Activated CD8-positive, alpha-beta T cell treated with anti-CD3 and anti-CD28 coated beads for 36 hours (primary cell): ENCODE results near the gene NAA25. TPM values are rescaled to one million over a fixed set of nuclear protein-coding genes. Genes with fewer than 3 reads are reported as not detected.
A peak's percentile ranks its signal among the peaks of the same experiment; 100 is the strongest.
"Not testable (repeated sequence)": the region's sequence is repeated elsewhere in the genome, so short reads cannot be mapped to it uniquely, and the experiment has no call there.

Experiments used
- ATAC-seq: fragments of 200-7000 bp; cut with Tn5 transposase; one replicate; pipeline ENCODE4 v1.10.0; 2021; ENCODE audit warnings: mild to moderate bottlenecking, moderate library complexity
- CTCF ChIA-PET: fragments of 350-600 bp; sonication (Branson Sonifier 250); formaldehyde crosslinking; loops from one replicate; lab custom pipeline; 2021; ENCODE audit warnings: antibody characterized with exemption; lab: Charles Lee
- POLR2A ChIA-PET: fragments of 350-600 bp; sonication (Branson Sonifier 250); formaldehyde crosslinking; loops from one replicate; lab custom pipeline; 2021; ENCODE audit warnings: antibody characterized with exemption; lab: Charles Lee
- DNase-seq: peaks from one replicate; pipeline ENCODE4 v3.0.0-alpha.2; 2020
- H3K27ac Mint-ChIP-seq: one replicate; pipeline ENCODE4 v1.8.0; 2021; ENCODE audit warnings: mild to moderate bottlenecking, mixed read lengths
- H3K27me3 Mint-ChIP-seq: one replicate; pipeline ENCODE4 v1.8.0; 2021; ENCODE audit warnings: mixed read lengths
- H3K36me3 Mint-ChIP-seq: one replicate; pipeline ENCODE4 v1.8.0; 2021; ENCODE audit warnings: low read depth, mixed read lengths
- H3K4me1 Mint-ChIP-seq: one replicate; pipeline ENCODE4 v1.8.0; 2021; ENCODE audit warnings: low read depth, mixed read lengths
- H3K4me3 Mint-ChIP-seq: one replicate; pipeline ENCODE4 v1.8.0; 2021; ENCODE audit warnings: mild to moderate bottlenecking, moderate library complexity, mixed read lengths
- H3K9me3 Mint-ChIP-seq: one replicate; pipeline ENCODE4 v1.8.0; 2021; ENCODE audit warnings: mixed read lengths
- CTCF ChIP-seq: fragments of 200-600 bp; IDR thresholded peaks from one replicate; pipeline ENCODE4 v1.8.0; 2022; ENCODE audit warnings: antibody characterized with exemption, mild to moderate bottlenecking
- intact Hi-C: fragments of 100-400 bp; cut with micrococcal nuclease; formaldehyde crosslinking; loops from one replicate; pipeline ENCODE4 v1.10.0; 2022
- total RNA-seq, 2 experiments: library from RNA; stranded (reverse); gene quantifications; one replicate each; pipeline ENCODE4 v1.2.3, GENCODE V29; 2021

The NAA25 gene
- total RNA-seq, 2 experiments from 2014 or later, result 46.0 to 48.3 TPM

- POLR2A ChIA-PET, result no interaction called here
- CTCF ChIA-PET, result interaction anchor here (0.7 to 1.1 kb wide), 3 partner anchors 11 to 19 kb away, joined by 3 to 6 read pairs (median 3); no protein-coding TSS in a partner anchor
- TF ChIP-seq CTCF, result no peak
- Mint-ChIP-seq H3K4me3 (no peak overlapping the region), H3K27me3 (no peaks in the 10 kb centered on the region), H3K36me3 (peaks cover 16% of the 10 kb centered on the region), H3K27ac (peak overlapping the region; percentile 39), H3K9me3 (no peaks in the 10 kb centered on the region), H3K4me1 (peaks cover 42% of the 10 kb centered on the region)
- intact Hi-C loops, result no loop called here
- DNase-seq (no peak), ATAC-seq (no peak)
Observed at GRCh38 chr12:112005419-112006395, 102.9 kb downstream of the NAA25 start.

- H3K4me3 Mint-ChIP-seq, result no peak overlapping the region
- H3K27ac Mint-ChIP-seq, result no peak overlapping the region
- no peak for TF ChIP-seq CTCF
- ChIA-PET POLR2A (interaction anchor here (3.0 kb wide), 1 partner anchor 9 kb away, joined by 27 read pairs; the partner anchor contains the start of genes ERP29 and TMEM116), CTCF (interaction anchor here (1.0 kb wide), 1 partner anchor 9 kb away, joined by 3 read pairs; the partner anchor contains the start of genes ERP29 and TMEM116)
- no peaks in the 10 kb centered on the region for H3K27me3 Mint-ChIP-seq
- H3K36me3 Mint-ChIP-seq, result peaks cover 11% of the 10 kb centered on the region
- intact Hi-C loops, result no loop called here
- H3K9me3 Mint-ChIP-seq, result no peaks in the 10 kb centered on the region
- ATAC-seq (no peak), DNase-seq (no peak)
- H3K4me1 Mint-ChIP-seq, result peaks cover 47% of the 10 kb centered on the region
Observed at GRCh38 chr12:112004041-112004440, 104.5 kb downstream of the NAA25 start.

- H3K27ac Mint-ChIP-seq, result peak overlapping the region; percentile 90
- intact Hi-C loops, result no loop called here
Observed at GRCh38 chr12:112001576-112001975, 107.0 kb downstream of the NAA25 start.

GRCh38 chr12:112000820-112001219 is 107.8 kb downstream of the NAA25 start:
- no peak for DNase-seq
- Mint-ChIP-seq H3K27ac (peak overlapping the region; percentile 90), H3K4me3 (peak overlapping the region; percentile 4), H3K4me1 (peaks cover 64% of the 10 kb centered on the region), H3K9me3 (no peaks in the 10 kb centered on the region), H3K27me3 (no peaks in the 10 kb centered on the region), H3K36me3 (peaks cover 11% of the 10 kb centered on the region)
- ChIA-PET POLR2A (interaction anchor here (1.3 to 1.6 kb wide), 3 partner anchors 9 to 13 kb away, joined by 5 to 9 read pairs (median 5); no protein-coding TSS in a partner anchor), CTCF (interaction anchor here (1.0 to 2.6 kb wide), 6 partner anchors 8 to 55 kb away, joined by 3 to 12 read pairs (median 4); partner anchors contain the start of genes ERP29 and TMEM116)
- intact Hi-C loops, result no loop called here
- ATAC-seq, result no peak
- TF ChIP-seq CTCF, result no peak

More at GRCh38 chr12:112001576-112001975, 107.0 kb downstream of the NAA25 start:
- DNase-seq (no peak), ATAC-seq (peak; percentile 81)
- H3K9me3 Mint-ChIP-seq, result no peaks in the 10 kb centered on the region
- H3K27me3 Mint-ChIP-seq, result no peaks in the 10 kb centered on the region
- no peak for TF ChIP-seq CTCF
- H3K4me3 Mint-ChIP-seq, result peak overlapping the region; percentile 51
- H3K4me1 Mint-ChIP-seq, result peaks cover 64% of the 10 kb centered on the region
- peaks cover 11% of the 10 kb centered on the region for H3K36me3 Mint-ChIP-seq
- ChIA-PET CTCF (interaction anchor here (1.1 to 2.6 kb wide), 5 partner anchors 8 to 56 kb away, joined by 3 to 12 read pairs (median 4); partner anchors contain the start of genes ERP29 and TMEM116), POLR2A (interaction anchor here (1.3 to 3.0 kb wide), 4 partner anchors 10 to 13 kb away, joined by 5 to 27 read pairs (median 7); partner anchors contain the start of genes ERP29 and TMEM116)

- H3K4me3 Mint-ChIP-seq, POLR2A ChIA-PET, H3K27me3 Mint-ChIP-seq, ATAC-seq, intact Hi-C loops, DNase-seq, H3K9me3 Mint-ChIP-seq: not testable (repeated sequence)
- Mint-ChIP-seq H3K27ac (peak overlapping the region; percentile 35), H3K36me3 (peaks cover 11% of the 10 kb centered on the region), H3K4me1 (peaks cover 72% of the 10 kb centered on the region)
- CTCF ChIA-PET, result interaction anchor here (1.5 kb wide), 1 partner anchor 11 kb away, joined by 4 read pairs; no protein-coding TSS in a partner anchor
Observed at GRCh38 chr12:111999129-111999528, 109.5 kb downstream of the NAA25 start.
